GM21526 (cell line): ENCODE measurements around the gene GPR156.
"Not testable (repeated sequence)": the region's sequence is repeated elsewhere in the genome, so short reads cannot be mapped to it uniquely, and the experiment has no call there.

Experiments used
- ATAC-seq: cut with Tn5 transposase; IDR thresholded peaks from one replicate; pipeline ENCODE4 v1.9.1; 2021; ENCODE audit warnings: moderate library complexity; ENCODE audit not compliant: unreplicated experiment, low FRiP score

Gene GPR156

GRCh38 chr3:120275618-120276017 lies 9.4 kb downstream of the GPR156 start:
- ATAC-seq, result no peak

- ATAC-seq, result no peak
Observed at GRCh38 chr3:120274739-120275167, 10.3 kb downstream of the GPR156 start.

GRCh38 chr3:120272286-120272685 lies 12.7 kb downstream of the GPR156 start:
- ATAC-seq, result no peak

GRCh38 chr3:120265989-120266388 lies 19.0 kb downstream of the GPR156 start:
- no peak for ATAC-seq

GRCh38 chr3:120264963-120265362 lies 20.1 kb downstream of the GPR156 start:
- no peak for ATAC-seq

- no peak for ATAC-seq
Observed at GRCh38 chr3:120263792-120264191, 21.2 kb downstream of the GPR156 start.

- no peak for ATAC-seq
Observed at GRCh38 chr3:120258009-120258408, 27.0 kb downstream of the GPR156 start.

GRCh38 chr3:120245386-120245785 lies 39.6 kb downstream of the GPR156 start:
- ATAC-seq, result no peak

- ATAC-seq, result no peak
Observed at GRCh38 chr3:120244834-120245225, 40.2 kb downstream of the GPR156 start.

GRCh38 chr3:120239644-120240043 lies 45.4 kb downstream of the GPR156 start:
- no peak for ATAC-seq

- no peak for ATAC-seq
Observed at GRCh38 chr3:120227710-120228347, 57.2 kb downstream of the GPR156 start.

- ATAC-seq, result no peak
Observed at GRCh38 chr3:120224237-120224636, 60.8 kb downstream of the GPR156 start.

- no peak for ATAC-seq
Observed at GRCh38 chr3:120218981-120219380, 66.0 kb downstream of the GPR156 start.

- not testable (repeated sequence) for ATAC-seq
Observed at GRCh38 chr3:120216633-120217032, 68.4 kb downstream of the GPR156 start.

GRCh38 chr3:120214176-120214575 lies 70.8 kb downstream of the GPR156 start:
- ATAC-seq, result no peak

- no peak for ATAC-seq
Observed at GRCh38 chr3:120212505-120212904, 72.5 kb downstream of the GPR156 start.

GRCh38 chr3:120209425-120209824 lies 75.6 kb downstream of the GPR156 start:
- ATAC-seq, result no peak

GRCh38 chr3:120204338-120204737 lies 80.7 kb downstream of the GPR156 start:
- no peak for ATAC-seq

GRCh38 chr3:120203621-120204020 lies 81.4 kb downstream of the GPR156 start:
- ATAC-seq, result no peak

GRCh38 chr3:120203016-120203415 lies 82.0 kb downstream of the GPR156 start:
- ATAC-seq, result no peak

- ATAC-seq, result no peak
Observed at GRCh38 chr3:120202363-120202762, 82.7 kb downstream of the GPR156 start.

GRCh38 chr3:120200493-120201235 lies 84.4 kb downstream of the GPR156 start:
- ATAC-seq, result no peak
